SU-DHL-6 (cell line): Measurements from ENCODE around the gene PPP2R5C.

Source experiments
- CTCF ChIP-seq: fragments of 200-600 bp; sonication (generic); IDR thresholded peaks from one replicate; pipeline ENCODE4 v1.5.1; 2017; ENCODE audit warnings: antibody characterized with exemption, mild to moderate bottlenecking, low read length, moderate library complexity; ENCODE audit not compliant: insufficient read depth, poor library complexity, severe bottlenecking
- EZH2phosphoT487 ChIP-seq: fragments of 200-600 bp; sonication (generic), shearing (Covaris generic); conservative IDR thresholded peaks from 2 replicates; pipeline ENCODE4 v1.6.1; 2018; ENCODE audit warnings: mild to moderate bottlenecking, antibody characterized with exemption, low read length, moderate library complexity, mixed read lengths

GRCh38 chr14:101961011-101961721 lies 199.7 kb downstream of the PPP2R5C start:
- TF ChIP-seq CTCF, result peak; percentile 70
- TF ChIP-seq EZH2phosphoT487, result no peak
